NCI-H2227 (cell line): ENCODE results near the gene RASA3.
"Not testable (repeated sequence)": the region's sequence is repeated elsewhere in the genome, so short reads cannot be mapped to it uniquely, and the experiment has no call there.

Experiments
- DNase-seq: peaks from one replicate; lab custom pipeline; 2025; ENCODE audit not compliant: unreplicated experiment; lab: John Stamatoyannopoulos, UW

Gene RASA3

GRCh38 chr13:114128624-114129522 lies 3.5 kb downstream of the RASA3 start:
- DNase-seq: no peak

- DNase-seq: no peak
Observed at GRCh38 chr13:114128348-114128623, 4.1 kb downstream of the RASA3 start.

- no peak for DNase-seq
Observed at GRCh38 chr13:114127473-114128347, 4.7 kb downstream of the RASA3 start.

- DNase-seq: no peak
Observed at GRCh38 chr13:114126789-114127472, 5.5 kb downstream of the RASA3 start.

- not testable (repeated sequence) for DNase-seq
Observed at GRCh38 chr13:114126086-114126485, 6.3 kb downstream of the RASA3 start.

- DNase-seq: no peak
Observed at GRCh38 chr13:114125589-114125988, 6.8 kb downstream of the RASA3 start.

- DNase-seq: no peak
Observed at GRCh38 chr13:114124921-114125320, 7.5 kb downstream of the RASA3 start.

GRCh38 chr13:114124431-114124830 lies 8.0 kb downstream of the RASA3 start:
- DNase-seq: no peak

GRCh38 chr13:114123876-114124275 lies 8.5 kb downstream of the RASA3 start:
- DNase-seq: no peak

- no peak for DNase-seq
Observed at GRCh38 chr13:114123448-114123847, 9.0 kb downstream of the RASA3 start.

- no peak for DNase-seq
Observed at GRCh38 chr13:114122591-114123211, 9.7 kb downstream of the RASA3 start.

GRCh38 chr13:114122127-114122511 lies 10.3 kb downstream of the RASA3 start:
- DNase-seq: no peak

- no peak for DNase-seq
Observed at GRCh38 chr13:114121496-114122126, 10.8 kb downstream of the RASA3 start.

- DNase-seq: no peak
Observed at GRCh38 chr13:114121031-114121430, 11.4 kb downstream of the RASA3 start.

GRCh38 chr13:114120591-114121011 lies 11.8 kb downstream of the RASA3 start:
- DNase-seq: no peak

- peak; percentile 16 for DNase-seq
Observed at GRCh38 chr13:114119196-114119595, 13.2 kb downstream of the RASA3 start.

GRCh38 chr13:114118511-114119123 lies 13.8 kb downstream of the RASA3 start:
- DNase-seq: no peak

GRCh38 chr13:114118086-114118485 lies 14.3 kb downstream of the RASA3 start:
- no peak for DNase-seq

GRCh38 chr13:114117341-114117874 lies 15.0 kb downstream of the RASA3 start:
- not testable (repeated sequence) for DNase-seq

- no peak for DNase-seq
Observed at GRCh38 chr13:114116734-114117133, 15.7 kb downstream of the RASA3 start.
